Muscle layer of duodenum (tissue), 2 donors: ENCODE data around the gene FSTL4.

Source experiments
- H3K27ac ChIP-seq: one replicate; pipeline ENCODE4 v1.7.0; 2013; ENCODE audit warnings: mild to moderate bottlenecking, low read length
- H3K27me3 ChIP-seq: one replicate; pipeline ENCODE4 v1.7.0; 2013; ENCODE audit warnings: low read depth, mild to moderate bottlenecking, control low read depth, low read length
- H3K36me3 ChIP-seq, 2 donors: one replicate each; pipeline ENCODE4 v1.7.0; 2013; ENCODE audit warnings: low read length in 2 of 2, control low read depth in 1 of 2, mild to moderate bottlenecking in 1 of 2; ENCODE audit not compliant: insufficient read depth in 2 of 2, control insufficient read depth in 1 of 2
- H3K4me1 ChIP-seq, 2 donors: one replicate each; pipeline ENCODE4 v1.7.0; 2013; ENCODE audit warnings: low read length in 2 of 2, mild to moderate bottlenecking in 2 of 2, control low read depth in 1 of 2, moderate library complexity in 1 of 2; ENCODE audit not compliant: insufficient read depth in 2 of 2, control insufficient read depth in 1 of 2
- H3K4me3 ChIP-seq, 2 donors: one replicate each; pipeline ENCODE4 v1.7.0; 2013; ENCODE audit warnings: low read length in 2 of 2, low read depth in 1 of 2, mild to moderate bottlenecking in 1 of 2
- H3K9me3 ChIP-seq, 2 donors: one replicate each; pipeline ENCODE4 v1.7.0; 2013; ENCODE audit warnings: low read length in 2 of 2, control low read depth in 1 of 2, mild to moderate bottlenecking in 1 of 2; ENCODE audit not compliant: control insufficient read depth in 1 of 2
- donor health status: healthy.

The FSTL4 gene

DNA sequence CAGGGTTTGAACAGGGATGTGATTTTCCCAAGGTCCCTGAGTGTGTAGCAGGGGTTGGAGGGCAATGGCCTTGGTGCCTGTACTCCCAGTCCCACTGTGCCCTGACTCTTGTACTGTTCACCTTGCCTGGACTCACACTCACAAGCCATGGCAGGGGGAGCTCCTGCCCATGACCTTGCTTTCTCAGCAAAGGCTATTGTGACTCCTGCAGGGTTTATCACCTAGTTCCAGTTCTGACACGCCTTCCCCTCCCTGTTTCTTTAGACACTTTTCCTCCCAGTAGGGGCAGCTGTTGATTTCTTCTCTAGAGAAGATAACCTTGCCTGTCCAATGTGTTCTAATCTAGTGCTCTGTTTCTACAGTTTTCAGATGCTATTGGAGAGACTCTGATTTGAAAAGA lies 139.5 kb downstream of the FSTL4 start:
- Histone ChIP-seq H3K27me3 (no peaks in the 10 kb centered on the region), H3K4me3 (no peak overlapping the region), H3K4me1 (no peaks in the 10 kb centered on the region), H3K27ac (no peak overlapping the region), H3K36me3 (no peaks in the 10 kb centered on the region), H3K9me3 (no peaks in the 10 kb centered on the region)

DNA sequence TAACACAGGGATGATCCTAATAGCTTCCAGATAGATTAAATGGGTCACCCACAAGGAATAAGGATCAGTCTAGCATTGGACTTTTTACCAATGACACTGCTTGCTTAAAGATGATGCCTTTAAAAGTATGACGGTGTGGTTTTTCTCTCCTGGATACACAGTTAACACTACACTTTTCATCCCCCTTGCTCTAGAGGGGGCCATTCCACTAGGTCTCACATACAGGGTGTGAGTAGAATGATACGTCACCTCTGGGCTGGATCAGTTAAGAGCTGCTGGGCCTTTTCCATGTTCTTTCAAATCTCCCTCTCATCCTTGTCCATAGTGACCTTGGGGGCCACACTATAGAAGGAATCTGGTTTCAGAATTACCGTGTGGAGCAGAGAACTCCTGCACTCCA lies 140.6 kb downstream of the FSTL4 start:
- H3K9me3 ChIP-seq = no peaks in the 10 kb centered on the region
- H3K4me3 ChIP-seq = no peak overlapping the region
- no peaks in the 10 kb centered on the region for H3K36me3 ChIP-seq
- H3K27ac ChIP-seq = no peak overlapping the region
- no peaks in the 10 kb centered on the region for H3K4me1 ChIP-seq
- H3K27me3 ChIP-seq = no peaks in the 10 kb centered on the region

DNA sequence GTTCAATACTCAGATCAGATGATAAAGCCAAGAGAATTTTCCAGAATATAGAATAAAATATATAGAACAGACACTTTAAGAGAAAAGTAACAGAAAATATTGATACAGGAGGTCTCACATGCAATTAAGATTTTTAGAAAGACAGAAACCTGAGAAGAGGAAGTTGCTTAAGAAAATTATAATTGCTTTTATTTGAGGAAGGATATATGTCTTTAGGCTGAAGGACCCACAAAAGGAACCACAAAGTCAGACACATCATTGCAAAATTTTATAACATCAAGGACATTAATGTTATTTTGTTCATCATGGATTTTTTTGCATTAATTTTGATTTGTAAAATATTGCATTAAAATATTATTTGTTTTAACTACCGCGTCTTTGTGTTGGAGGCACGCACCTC lies 141.5 kb downstream of the FSTL4 start:
- no peaks in the 10 kb centered on the region for H3K27me3 ChIP-seq
- H3K27ac ChIP-seq = no peak overlapping the region
- no peak overlapping the region for H3K4me3 ChIP-seq
- H3K9me3 ChIP-seq = no peaks in the 10 kb centered on the region
- no peaks in the 10 kb centered on the region for H3K4me1 ChIP-seq
- no peaks in the 10 kb centered on the region for H3K36me3 ChIP-seq

DNA sequence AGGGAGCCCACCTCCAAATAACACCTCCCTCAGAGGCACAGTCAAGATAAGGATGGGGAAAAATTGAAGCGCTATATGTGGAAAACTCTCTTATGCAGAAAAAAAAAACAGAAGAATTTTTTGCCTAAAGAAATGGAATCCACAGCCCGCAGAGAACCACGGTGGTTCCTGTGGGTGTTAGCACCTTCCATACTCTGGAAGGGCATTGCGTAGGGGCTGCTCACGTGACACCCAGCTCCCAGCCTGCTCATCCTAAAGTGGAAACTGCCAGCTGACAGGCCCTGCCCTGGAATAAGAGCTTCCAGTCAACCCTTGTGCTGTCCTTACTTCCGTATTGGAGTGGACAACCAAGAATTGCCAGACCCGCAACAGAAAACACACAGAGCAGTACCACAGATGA lies 142.5 kb downstream of the FSTL4 start:
- no peak overlapping the region for H3K27ac ChIP-seq
- no peaks in the 10 kb centered on the region for H3K4me1 ChIP-seq
- no peak overlapping the region for H3K4me3 ChIP-seq
- no peaks in the 10 kb centered on the region for H3K36me3 ChIP-seq
- H3K9me3 ChIP-seq = no peaks in the 10 kb centered on the region
- no peaks in the 10 kb centered on the region for H3K27me3 ChIP-seq

DNA sequence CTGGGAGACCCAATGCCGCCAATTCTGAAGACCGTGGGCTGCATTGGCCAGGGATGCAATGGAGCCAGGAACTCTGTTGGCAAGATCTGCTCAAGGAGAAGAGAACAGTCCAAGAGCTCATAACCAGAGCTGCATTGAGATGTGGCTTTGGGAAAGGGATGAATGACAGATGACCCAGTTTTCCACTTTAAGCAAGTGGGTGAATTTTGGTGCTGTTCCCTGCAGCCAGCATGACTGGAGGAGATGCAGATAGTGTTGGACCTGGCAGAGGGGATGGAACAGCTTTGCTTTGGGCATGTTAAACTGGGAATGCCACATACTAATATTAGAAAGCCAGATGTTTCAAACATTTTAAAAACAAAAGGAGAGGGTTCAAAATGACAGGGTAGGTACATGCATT lies 143.1 kb downstream of the FSTL4 start:
- H3K27me3 ChIP-seq = no peaks in the 10 kb centered on the region
- no peak overlapping the region for H3K27ac ChIP-seq

DNA sequence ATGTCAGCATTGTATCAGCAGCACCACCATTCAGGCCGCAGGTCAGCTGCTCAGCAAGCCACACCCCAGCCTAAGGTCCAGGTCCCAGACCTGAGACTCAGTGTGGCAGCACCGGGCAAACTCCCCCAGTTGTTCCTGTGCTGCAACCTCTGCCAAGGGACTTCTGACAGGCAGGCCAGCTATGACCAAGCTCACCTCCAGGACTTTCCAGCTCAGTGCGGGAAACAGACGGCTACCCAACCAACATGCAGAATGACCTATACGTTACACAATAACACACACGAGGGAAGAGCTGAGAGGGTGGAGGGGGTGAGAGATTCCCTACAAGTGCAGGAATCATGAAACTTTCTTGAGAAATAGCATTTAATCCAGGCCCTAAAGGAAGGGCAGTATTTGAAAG lies 143.7 kb downstream of the FSTL4 start:
- no peaks in the 10 kb centered on the region for H3K27me3 ChIP-seq
- no peaks in the 10 kb centered on the region for H3K4me1 ChIP-seq
- no peak overlapping the region for H3K27ac ChIP-seq
- H3K36me3 ChIP-seq = no peaks in the 10 kb centered on the region
- no peaks in the 10 kb centered on the region for H3K9me3 ChIP-seq
- no peak overlapping the region for H3K4me3 ChIP-seq

More for the DNA sequence above, 143.1 kb downstream of the FSTL4 start:
- H3K4me3 ChIP-seq = no peak overlapping the region
- no peaks in the 10 kb centered on the region for H3K4me1 ChIP-seq
- H3K36me3 ChIP-seq = no peaks in the 10 kb centered on the region
- no peaks in the 10 kb centered on the region for H3K9me3 ChIP-seq

DNA sequence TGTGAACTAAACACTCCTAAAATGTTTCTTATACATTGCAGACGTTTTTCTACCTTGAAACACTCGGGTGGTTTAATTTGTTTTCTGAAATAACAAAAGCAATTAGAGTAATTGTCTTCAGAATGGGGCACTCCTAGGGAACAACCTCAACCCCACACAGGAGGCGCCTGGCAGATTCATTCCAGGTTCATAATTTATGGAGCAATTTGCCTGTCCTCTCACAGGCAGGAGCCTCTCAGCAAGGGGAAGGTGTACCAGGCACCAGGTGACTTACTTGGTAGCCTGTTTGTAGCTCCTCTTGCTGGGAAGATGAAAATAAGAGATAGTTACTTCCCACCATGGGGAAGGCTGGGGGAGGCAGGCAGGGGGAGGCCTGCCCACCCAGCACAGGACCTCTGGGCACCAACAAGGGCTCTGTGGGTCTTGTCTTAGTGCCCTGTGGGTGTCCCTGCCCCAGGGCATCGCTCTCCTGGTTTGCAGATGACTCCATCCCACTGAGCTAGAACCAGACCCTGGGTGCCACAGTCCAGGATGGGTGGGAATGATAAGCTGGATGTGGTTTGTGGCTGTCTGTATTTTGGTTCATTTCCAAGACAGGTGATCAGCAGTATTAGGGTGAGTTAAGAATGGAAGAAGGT lies 144.4 kb downstream of the FSTL4 start:
- H3K36me3 ChIP-seq = no peaks in the 10 kb centered on the region
- no peaks in the 10 kb centered on the region for H3K9me3 ChIP-seq
- no peak overlapping the region for H3K4me3 ChIP-seq
- no peak overlapping the region for H3K27ac ChIP-seq
- H3K4me1 ChIP-seq = no peaks in the 10 kb centered on the region
- no peaks in the 10 kb centered on the region for H3K27me3 ChIP-seq

DNA sequence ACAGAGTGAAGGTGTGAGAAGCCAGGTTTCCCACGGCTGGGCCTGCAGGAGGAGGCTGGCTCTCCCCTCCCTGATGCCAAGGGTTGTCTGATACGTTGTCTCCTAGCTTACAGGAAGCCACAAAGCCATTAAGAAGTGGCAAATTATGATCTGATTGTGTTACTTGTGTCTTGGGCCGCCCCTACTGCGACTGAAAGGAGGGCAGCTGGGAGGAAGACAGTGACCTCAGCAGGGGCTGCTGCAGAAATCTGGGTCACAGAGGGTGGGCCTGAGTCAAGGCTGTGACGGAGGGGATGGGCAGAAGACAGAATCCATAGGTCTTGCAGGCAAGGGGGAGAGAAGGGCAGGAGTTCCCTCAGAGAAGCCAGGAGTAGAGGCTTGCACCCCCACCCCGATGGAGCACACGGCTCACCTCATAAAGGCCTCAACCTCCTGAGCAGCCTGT lies 145.0 kb downstream of the FSTL4 start:
- Histone ChIP-seq H3K27me3 (no peaks in the 10 kb centered on the region), H3K36me3 (no peaks in the 10 kb centered on the region), H3K4me1 (no peaks in the 10 kb centered on the region), H3K9me3 (no peaks in the 10 kb centered on the region), H3K27ac (no peak overlapping the region), H3K4me3 (no peak overlapping the region)

DNA sequence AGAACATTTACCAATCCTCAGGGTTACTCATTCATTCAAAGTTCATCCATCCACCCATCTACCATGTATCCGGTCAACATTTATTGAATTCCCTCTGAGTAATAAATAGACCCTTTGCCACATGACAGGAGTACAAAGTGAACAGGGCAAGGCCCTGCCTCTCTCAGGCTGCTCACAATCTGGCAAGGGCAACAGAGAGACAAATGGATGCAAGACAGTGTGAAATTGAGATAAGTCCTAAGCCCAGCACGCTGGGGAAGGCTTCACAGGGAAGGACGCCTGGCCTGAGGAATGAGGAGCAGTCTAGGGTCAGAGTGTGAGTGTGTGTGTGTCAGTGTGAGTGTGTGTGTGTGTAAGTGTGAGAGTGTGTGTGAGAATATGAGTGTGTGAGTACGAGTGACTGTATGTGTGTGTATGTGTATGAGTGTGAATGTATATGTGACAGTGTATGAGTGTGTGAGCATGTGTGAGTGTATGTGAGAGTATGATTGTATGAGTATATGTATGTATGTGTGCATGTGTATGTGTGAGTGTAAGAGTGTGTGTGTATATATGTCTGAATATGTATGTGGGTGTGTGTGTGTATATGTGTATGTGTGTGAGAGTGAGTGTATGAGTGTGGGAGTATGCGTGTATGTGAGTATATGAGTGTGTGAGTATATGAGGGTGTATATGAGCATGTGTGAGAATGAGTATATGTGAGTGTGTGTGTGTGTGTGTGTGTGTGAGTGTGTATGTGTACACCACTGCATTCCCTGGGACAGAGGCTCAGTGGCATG lies 145.6 kb downstream of the FSTL4 start:
- Histone ChIP-seq H3K27ac (no peak overlapping the region), H3K4me3 (no peak overlapping the region), H3K9me3 (no peaks in the 10 kb centered on the region), H3K36me3 (no peaks in the 10 kb centered on the region), H3K27me3 (no peaks in the 10 kb centered on the region), H3K4me1 (no peaks in the 10 kb centered on the region)

DNA sequence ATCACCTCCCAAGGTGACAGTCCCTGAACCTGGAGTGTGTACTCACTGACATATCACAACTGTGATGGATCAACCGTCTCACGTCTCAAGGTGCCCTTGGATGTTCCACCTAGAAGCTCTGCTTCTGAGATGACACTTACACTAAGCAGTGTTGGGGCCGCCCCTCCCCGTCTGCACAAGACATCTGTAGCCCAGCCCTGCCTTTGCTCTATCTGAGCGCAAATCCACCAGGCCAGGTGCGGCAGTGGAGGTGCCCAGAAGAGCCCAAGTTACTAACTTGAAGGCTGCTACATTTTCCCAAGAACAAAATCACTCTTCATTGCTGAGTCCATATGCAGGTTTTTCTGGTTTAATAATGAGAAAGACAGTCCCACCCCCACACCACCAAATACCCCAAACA lies 148.3 kb downstream of the FSTL4 start:
- no peaks in the 10 kb centered on the region for H3K36me3 ChIP-seq
- no peak overlapping the region for H3K27ac ChIP-seq
- H3K4me1 ChIP-seq = no peaks in the 10 kb centered on the region
- H3K27me3 ChIP-seq = no peaks in the 10 kb centered on the region
- H3K9me3 ChIP-seq = no peaks in the 10 kb centered on the region
- no peak overlapping the region for H3K4me3 ChIP-seq

DNA sequence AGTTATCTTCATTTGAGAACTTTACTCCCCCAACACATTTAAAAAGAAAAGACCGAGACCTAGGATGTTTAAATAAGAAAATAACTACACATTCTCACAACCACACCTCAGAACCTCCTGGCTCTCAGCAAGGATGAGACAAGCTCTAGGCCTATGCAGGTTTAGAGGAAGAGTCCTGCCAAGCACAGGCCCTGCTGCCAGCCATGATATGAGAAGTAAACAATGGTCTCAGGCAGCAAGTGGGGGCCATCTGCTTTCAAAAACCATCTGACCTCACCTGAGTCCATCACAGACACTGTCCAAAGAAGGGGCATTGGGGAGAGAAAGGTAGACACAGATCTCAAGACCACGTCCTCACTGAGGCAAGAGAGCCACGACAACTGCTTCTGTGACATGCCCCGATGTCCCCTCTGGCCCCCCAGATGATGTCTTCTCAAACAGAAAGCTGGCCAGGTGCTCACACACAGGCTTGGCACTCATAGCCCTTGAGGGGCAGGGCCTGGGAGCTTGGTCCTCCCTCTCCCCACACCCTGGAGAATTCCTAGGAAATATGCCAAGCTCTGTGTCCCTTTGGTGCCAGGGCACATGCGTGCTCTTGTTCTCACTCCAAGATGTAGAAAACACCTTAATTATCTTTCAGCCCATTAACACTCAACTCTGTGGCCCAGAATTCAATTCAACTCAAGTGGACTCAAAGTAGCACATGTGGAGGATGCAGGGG lies 150.4 kb downstream of the FSTL4 start:
- Histone ChIP-seq H3K36me3 (no peaks in the 10 kb centered on the region), H3K9me3 (no peaks in the 10 kb centered on the region), H3K4me1 (no peaks in the 10 kb centered on the region), H3K4me3 (no peak overlapping the region), H3K27me3 (no peaks in the 10 kb centered on the region), H3K27ac (no peak overlapping the region)
